HG03064 (cell line): Measurements from ENCODE around the gene UVRAG.
"Not testable (repeated sequence)": the region's sequence is repeated elsewhere in the genome, so short reads cannot be mapped to it uniquely, and the experiment has no call there.

ENCODE experiments used
- ATAC-seq: cut with Tn5 transposase; IDR thresholded peaks from one replicate; pipeline ENCODE4 v1.9.1; 2021; ENCODE audit warnings: low read depth; ENCODE audit not compliant: unreplicated experiment

UVRAG gene

DNA sequence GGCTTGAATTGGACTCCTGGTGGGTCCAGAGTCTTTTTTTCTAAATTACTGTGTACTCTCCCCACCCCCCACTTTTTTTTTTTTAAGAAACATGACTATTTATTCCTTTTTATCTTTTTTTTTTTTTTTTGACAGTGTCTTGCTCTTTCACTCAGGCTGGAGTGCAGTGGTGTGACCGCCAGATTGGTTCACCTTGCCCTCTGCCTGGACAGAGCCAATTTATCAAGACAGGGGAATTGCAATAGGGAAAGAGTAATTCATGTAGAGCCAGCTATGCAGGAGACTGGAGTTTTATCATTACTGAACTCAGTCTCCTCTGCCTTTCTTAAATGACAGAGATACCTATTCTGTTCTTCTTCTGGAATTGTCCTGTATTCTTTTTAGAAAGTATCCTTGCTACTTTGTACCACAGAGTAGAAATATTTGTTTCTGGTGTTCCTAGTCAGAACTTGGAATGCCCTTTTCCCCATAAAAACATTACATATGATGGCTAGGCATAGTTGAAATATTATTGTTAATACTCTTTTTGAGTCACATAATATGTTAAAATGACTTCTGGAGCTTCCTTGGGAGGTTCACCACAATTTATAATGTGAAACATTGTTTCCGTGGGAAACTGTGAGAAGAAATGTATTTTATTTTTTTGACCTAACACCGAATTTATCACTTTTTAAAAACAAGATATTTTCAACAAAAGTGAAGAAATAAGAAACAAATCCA lies 95.6 kb downstream of the UVRAG start:
- ATAC-seq: no peak

DNA sequence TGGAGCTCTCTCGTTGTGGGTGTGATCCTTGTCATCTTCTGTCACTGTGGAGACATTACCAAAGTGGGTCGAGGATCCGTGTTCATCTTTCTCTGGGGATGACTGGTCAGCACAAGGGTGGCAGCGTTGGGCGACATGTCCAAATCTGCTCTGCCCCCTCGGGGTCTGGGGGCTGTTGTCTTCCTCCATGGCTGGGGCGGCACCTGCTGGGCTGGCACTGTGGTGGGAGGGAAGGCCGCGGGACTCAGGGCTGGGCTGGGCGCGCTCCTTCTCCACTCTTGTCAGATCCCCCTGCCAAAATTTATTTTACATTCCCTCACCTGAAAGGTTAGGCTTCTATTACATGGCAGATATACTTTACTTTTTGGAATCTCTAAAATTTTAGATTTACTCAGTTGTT lies 96.4 kb downstream of the UVRAG start:
- no peak for ATAC-seq

GRCh38 chr11:75913984-75914383 lies 99.0 kb downstream of the UVRAG start:
- ATAC-seq: no peak

DNA sequence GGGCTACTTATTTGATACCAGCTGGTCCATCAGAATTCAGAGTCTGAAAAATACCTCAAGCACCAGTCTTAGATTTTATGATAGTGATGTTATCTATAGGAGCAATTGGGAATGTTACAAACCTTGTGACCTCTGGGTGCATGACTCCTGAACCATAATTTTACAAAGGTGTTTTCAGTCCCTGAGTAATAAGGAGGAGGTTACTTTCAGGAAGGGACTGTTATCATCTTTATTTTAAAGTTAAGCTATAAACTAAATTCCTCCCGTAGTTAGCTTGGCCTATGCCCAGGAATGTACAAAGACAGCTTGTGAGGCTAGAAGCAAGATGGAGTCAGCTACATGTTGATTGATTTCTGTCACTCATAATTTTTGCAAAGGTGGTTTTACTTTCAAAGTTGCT lies 101.9 kb downstream of the UVRAG start:
- ATAC-seq: no peak

DNA sequence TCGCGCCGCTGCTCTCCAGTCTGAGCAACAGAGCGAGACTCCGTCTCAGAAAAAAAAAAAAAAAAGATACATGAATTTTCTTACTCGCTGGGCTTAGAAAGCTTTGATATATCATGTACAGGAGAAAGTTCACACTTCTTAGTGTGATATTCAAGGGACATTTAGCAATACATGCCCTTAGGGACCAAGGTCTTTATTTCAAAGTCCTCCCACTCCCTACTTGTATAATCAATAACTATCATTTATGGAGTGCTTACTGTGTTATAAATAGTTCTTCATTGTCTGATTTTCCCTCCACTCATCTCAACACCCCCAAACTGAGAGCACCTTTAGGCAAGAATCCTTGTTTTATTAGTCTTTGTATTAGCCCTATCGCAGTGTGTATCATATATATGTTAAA lies 103.3 kb downstream of the UVRAG start:
- ATAC-seq: no peak

GRCh38 chr11:75919525-75919924 lies 104.5 kb downstream of the UVRAG start:
- ATAC-seq: no peak

GRCh38 chr11:75920848-75921247 lies 105.8 kb downstream of the UVRAG start:
- ATAC-seq: no peak

- no peak for ATAC-seq
These were observed 106.8 kb downstream of the UVRAG start for GRCh38 chr11:75921808-75922207.

DNA sequence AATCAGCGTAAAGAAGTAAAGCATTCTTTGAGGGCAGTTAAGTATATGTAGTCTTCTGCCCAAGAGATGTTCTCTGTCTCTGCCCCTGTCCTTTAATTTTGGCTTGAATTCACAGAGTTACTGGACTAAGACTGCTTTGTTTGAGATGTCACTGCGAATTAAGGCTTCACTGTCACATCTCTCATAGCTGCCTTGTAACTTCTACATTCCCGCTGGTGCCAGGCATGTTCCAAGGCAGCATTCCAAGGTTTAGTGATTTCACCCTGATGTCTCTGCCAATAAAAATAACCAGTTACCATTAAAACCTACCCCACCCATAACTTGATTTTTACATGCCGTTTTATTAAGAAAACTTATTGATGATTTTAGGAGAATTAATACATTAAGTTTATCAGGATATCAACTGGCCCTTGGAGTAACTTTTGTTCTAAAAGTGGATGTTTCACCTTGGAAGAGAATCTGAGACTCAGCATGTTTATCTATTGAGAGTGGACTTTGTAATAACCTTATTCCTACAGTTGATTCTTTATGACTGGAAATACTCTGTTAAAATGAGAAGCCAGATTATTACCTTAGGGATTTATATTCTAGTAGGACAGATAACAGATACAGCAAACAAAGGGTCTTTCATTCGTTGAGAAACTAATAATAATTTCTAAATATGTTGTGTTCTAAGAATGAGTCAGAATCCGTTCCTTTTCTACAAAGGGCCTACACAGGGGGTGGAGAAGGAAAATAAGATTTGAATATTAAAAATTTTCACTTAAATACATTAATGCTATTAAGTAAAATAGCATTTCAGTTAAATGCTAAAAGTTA lies 110.2 kb downstream of the UVRAG start:
- ATAC-seq: no peak

DNA sequence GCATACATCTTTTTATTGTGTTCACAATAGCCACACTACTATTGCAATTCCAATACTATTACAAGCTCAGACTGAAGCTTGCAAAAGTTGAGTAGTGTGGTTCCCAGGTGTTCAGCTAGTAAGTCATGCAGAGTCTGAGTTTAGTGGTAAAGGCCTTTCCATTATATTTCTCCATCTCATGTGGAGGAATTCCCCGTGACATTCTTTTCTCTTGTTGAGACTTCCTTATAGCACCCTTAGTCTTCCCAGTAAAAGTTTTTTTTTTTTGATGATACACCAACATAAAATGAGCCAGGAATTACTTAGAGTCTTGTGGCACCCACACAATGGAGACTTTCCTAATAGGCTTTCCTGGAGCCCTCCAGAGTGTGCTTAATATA lies 110.8 kb downstream of the UVRAG start:
- no peak for ATAC-seq

DNA sequence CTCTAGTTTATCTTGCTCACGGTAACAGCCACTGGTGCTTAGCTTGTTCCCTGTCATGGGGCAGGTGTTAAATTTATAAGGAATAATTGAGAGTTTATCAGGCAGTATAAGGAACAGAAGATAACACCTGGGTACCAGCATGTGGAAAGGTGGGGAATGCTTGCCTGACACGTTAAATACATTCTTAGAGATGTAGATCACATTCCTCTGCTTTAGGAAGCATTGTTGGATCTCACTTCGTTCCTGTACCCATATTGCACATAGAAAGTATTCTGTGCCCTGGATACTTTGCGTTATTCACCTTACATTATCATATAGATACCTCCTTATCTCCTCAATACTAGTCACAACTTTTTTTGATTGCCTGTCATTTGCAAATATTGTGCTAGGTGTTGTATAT lies 114.7 kb downstream of the UVRAG start:
- no peak for ATAC-seq

- no peak for ATAC-seq
These were observed 115.5 kb downstream of the UVRAG start for GRCh38 chr11:75930534-75930933.

- no peak for ATAC-seq
These were observed 116.1 kb downstream of the UVRAG start for GRCh38 chr11:75931124-75931523.

DNA sequence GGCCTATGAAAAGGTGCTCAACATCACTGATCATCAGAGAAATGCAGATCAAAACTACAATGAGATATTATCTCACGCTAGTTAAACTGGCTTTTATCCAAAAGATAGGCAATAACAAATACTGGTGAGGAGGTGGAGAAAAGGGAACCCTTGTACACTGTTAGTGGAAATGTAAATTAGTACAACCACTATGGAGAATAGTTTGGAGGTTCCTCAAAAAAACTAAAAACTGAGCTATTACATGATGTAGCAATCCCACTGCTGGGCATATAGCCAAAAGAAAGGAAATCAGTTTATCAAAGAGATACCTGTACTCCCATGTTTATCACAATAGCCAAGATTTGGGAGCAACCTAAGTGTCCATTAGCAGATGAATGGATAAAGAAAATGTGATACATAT lies 118.7 kb downstream of the UVRAG start:
- not testable (repeated sequence) for ATAC-seq

DNA sequence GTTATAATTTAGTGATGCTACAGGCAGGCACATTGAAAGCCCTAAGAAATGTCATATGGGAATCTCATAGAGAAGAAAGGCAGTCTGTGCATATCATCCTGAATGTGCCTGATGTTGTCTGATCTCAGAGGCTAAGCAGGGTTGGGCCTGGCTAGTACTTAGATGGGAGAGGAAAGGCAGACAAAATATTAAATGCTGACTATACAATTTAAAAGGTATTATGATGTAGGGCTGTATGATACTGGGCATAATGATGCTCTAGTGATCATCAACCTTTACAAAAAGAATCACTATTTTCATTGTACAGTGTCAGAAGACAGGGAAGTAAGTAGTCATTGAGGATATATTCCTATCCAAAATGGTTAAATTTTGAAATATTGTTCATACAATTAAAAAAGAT lies 119.8 kb downstream of the UVRAG start:
- ATAC-seq: no peak

- ATAC-seq: no peak
These were observed 123.5 kb downstream of the UVRAG start for GRCh38 chr11:75938543-75938942.

DNA sequence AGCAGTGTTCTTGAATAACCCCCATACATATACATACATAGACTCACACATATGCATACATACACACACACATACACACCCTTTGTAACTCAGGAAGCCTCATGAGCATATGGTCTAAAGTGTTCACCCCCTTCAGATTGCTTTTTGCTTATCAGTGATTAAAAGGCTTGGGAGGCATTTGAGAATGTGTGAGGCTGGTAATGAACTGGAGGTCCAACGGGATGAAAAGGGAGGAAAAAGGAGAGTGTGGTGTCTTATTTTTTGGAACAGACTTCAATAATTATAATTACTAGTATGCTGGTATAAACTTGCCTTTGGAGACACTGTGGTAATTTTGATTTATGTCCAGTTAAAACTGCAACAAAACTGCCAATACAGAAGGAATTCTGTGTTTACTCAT lies 124.5 kb downstream of the UVRAG start:
- no peak for ATAC-seq

DNA sequence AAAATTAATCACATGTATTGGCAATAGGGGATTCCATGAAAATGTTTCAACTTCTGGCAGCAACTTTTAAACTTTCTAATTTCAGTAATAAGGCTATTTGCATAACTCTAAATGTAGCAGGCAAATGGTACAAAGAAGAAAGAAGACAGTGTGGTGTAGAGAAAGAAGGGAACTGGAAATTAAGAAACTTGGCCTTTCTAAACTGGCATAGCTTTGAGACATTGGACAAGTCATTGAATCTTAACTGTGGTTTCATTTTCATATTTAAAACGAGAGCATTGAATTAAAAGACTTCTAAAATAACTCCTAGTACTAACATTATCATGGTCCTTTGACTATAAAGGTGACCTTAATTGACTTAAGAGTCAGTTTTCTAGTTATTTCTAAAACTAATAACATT lies 125.0 kb downstream of the UVRAG start:
- no peak for ATAC-seq

DNA sequence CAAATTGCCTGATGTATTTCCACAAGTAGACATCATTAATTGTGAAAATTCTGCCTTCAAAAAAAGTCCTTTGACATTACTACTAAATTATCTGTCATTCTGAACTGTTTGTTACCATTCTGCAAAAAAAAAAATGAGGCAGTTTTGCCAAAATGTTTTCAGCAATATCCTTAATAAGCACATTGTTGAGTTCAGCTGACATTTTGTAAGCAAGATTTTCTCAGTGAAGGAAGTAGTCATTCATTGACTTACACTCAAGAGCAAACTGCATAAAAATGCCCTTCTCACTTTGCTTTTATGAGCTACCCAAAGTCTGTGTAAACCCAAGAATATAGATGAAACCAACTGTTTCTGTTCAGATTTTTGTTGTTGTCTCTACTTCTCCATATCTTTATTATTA lies 125.9 kb downstream of the UVRAG start:
- ATAC-seq: no peak

GRCh38 chr11:75944515-75944914 lies 129.5 kb downstream of the UVRAG start:
- no peak for ATAC-seq

DNA sequence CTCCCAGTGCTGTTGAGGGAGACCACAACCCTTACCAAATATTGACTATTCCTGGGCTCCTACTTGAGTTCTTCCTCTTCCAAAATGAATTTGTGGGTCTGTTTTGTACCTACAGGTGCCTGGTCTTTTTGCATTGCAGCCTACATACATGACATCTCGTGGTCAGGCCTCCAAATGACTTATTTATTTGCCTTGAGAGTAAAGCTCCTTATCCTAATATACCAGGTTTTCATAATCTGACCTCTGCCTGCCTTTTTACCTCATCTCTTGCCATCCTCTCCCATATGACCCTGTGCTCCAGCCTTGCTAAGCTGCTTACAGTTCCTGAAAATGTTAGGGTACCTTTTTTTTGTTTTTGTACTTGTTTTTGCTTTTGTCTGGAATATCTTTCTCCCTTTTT lies 130.4 kb downstream of the UVRAG start:
- no peak for ATAC-seq

GRCh38 chr11:75945947-75946346 lies 130.9 kb downstream of the UVRAG start:
- no peak for ATAC-seq
